Choroid plexus epithelial cell (primary cell): ENCODE results near the gene TRIB2.

Source experiments
- DNase-seq: peaks from one replicate; pipeline ENCODE4 v3.0.0-alpha.2; 2010; ENCODE audit warnings: low read depth
- H3K4me3 ChIP-seq: 2 replicates; pipeline ENCODE4 v1.5.1; 2011; ENCODE audit warnings: low read depth, mild to moderate bottlenecking, control low read depth, low read length, moderate library complexity
- CTCF ChIP-seq: conservative IDR thresholded peaks from 2 replicates; pipeline ENCODE4 v1.5.1; 2011; ENCODE audit warnings: low read depth, mild to moderate bottlenecking, control low read depth, inconsistent platforms, low read length, moderate library complexity

The TRIB2 gene

GRCh38 chr2:12697617-12698016, 19.1 kb upstream of the TRIB2 start:
- TF ChIP-seq CTCF: no peak
- no peak for DNase-seq
- no peak overlapping the region for H3K4me3 ChIP-seq

- TF ChIP-seq CTCF: no peak
- H3K4me3 ChIP-seq: no peak overlapping the region
- DNase-seq: peak; percentile 56
Observed at GRCh38 chr2:12700989-12701388, 15.7 kb upstream of the TRIB2 start.

- no peak for TF ChIP-seq CTCF
- no peak for DNase-seq
- no peak overlapping the region for H3K4me3 ChIP-seq
Observed at GRCh38 chr2:12701786-12702167, 15.0 kb upstream of the TRIB2 start.

- DNase-seq: peak; percentile 88
- H3K4me3 ChIP-seq: no peak overlapping the region
- no peak for TF ChIP-seq CTCF
Observed at GRCh38 chr2:12702168-12703121, 14.3 kb upstream of the TRIB2 start.

- peak; percentile 64 for DNase-seq
- TF ChIP-seq CTCF: no peak
- no peak overlapping the region for H3K4me3 ChIP-seq
Observed at GRCh38 chr2:12704378-12704777, 12.4 kb upstream of the TRIB2 start.

GRCh38 chr2:12705230-12705629, 11.5 kb upstream of the TRIB2 start:
- no peak overlapping the region for H3K4me3 ChIP-seq
- TF ChIP-seq CTCF: no peak
- DNase-seq: peak; percentile 54

- DNase-seq: peak; percentile 42
- H3K4me3 ChIP-seq: no peak overlapping the region
- TF ChIP-seq CTCF: no peak
Observed at GRCh38 chr2:12705742-12706141, 11.0 kb upstream of the TRIB2 start.
